Left renal cortex interstitium (tissue), 4 donors: ENCODE results near the gene CNGA2. TPM values are rescaled to one million over a fixed set of nuclear protein-coding genes. Genes with fewer than 3 reads are reported as not detected.

Source experiments
- DNase-seq, 4 donors: peaks; one replicate each; pipeline ENCODE4 v3.0.0-alpha.2; 2013; ENCODE audit warnings: low read depth in 4 of 4, low spot score in 2 of 4, missing footprints in 1 of 4
- polyA plus RNA-seq, 4 donors: library from polyadenylated mRNA; unstranded; fragments of 120-200 nt; gene quantifications; one replicate each; pipeline ENCODE4 v1.2.1, GENCODE V29; 2013; ENCODE audit not compliant: insufficient read length in 4 of 4

Gene CNGA2
- polyA plus RNA-seq, 4 donors, result not detected

GRCh38 chrX:151711154-151711553, 23.4 kb upstream of the CNGA2 start:
- DNase-seq, result no peak

- no peak for DNase-seq
Observed at GRCh38 chrX:151711787-151712186, 22.8 kb upstream of the CNGA2 start.

GRCh38 chrX:151712253-151712652, 22.3 kb upstream of the CNGA2 start:
- no peak for DNase-seq

GRCh38 chrX:151713849-151714248, 20.7 kb upstream of the CNGA2 start:
- no peak for DNase-seq

GRCh38 chrX:151714362-151714761, 20.2 kb upstream of the CNGA2 start:
- no peak for DNase-seq

GRCh38 chrX:151715752-151716151, 18.8 kb upstream of the CNGA2 start, which contains the start of gene FATE1:
Gene FATE1, plus strand, starts transcription at chrX:151716035. Its CDS starts 85 bp downstream, at chrX:151716120.
- DNase-seq, result no peak

GRCh38 chrX:151722241-151722846, 12.2 kb upstream of the CNGA2 start:
- DNase-seq, result peak in 2 of 4 donors; percentile 2 to 9

GRCh38 chrX:151723156-151723760, 11.3 kb upstream of the CNGA2 start:
- no peak for DNase-seq

- no peak for DNase-seq
Observed at GRCh38 chrX:151724563-151725337, 9.8 kb upstream of the CNGA2 start.

- DNase-seq, result no peak
Observed at GRCh38 chrX:151725338-151725614, 9.3 kb upstream of the CNGA2 start.

GRCh38 chrX:151726751-151727150, 7.8 kb upstream of the CNGA2 start:
- DNase-seq, result no peak

GRCh38 chrX:151727346-151727745, 7.2 kb upstream of the CNGA2 start:
- no peak for DNase-seq

GRCh38 chrX:151729056-151729725, 5.4 kb upstream of the CNGA2 start:
- DNase-seq, result no peak

GRCh38 chrX:151735219-151735618, 673 bp downstream of the CNGA2 start:
- no peak for DNase-seq

GRCh38 chrX:151736685-151737084, 2.1 kb downstream of the CNGA2 start:
- DNase-seq, result no peak

- no peak for DNase-seq
Observed at GRCh38 chrX:151737494-151737893, 2.9 kb downstream of the CNGA2 start.

GRCh38 chrX:151738751-151739150, 4.2 kb downstream of the CNGA2 start:
- DNase-seq, result no peak

GRCh38 chrX:151741606-151742005, 7.1 kb downstream of the CNGA2 start:
- no peak for DNase-seq

- no peak for DNase-seq
Observed at GRCh38 chrX:151742311-151742710, 7.8 kb downstream of the CNGA2 start.

- DNase-seq, result no peak
Observed at GRCh38 chrX:151743651-151744470, 9.3 kb downstream of the CNGA2 start.

- no peak for DNase-seq
Observed at GRCh38 chrX:151745651-151746050, 11.1 kb downstream of the CNGA2 start.
